SJCRH30 (cell line): ENCODE data around the gene RGS7BP. TPM values are rescaled to one million over a fixed set of nuclear protein-coding genes. Genes with fewer than 3 reads are reported as not detected.
A peak's percentile ranks its signal among the peaks of the same experiment; 100 is the strongest.

Experiments used
- DNase-seq, 2 experiments: peaks; one replicate each; pipeline ENCODE4 v3.0.0-alpha.2; 2015 to 2020
- H3K27ac ChIP-seq: fragments of 250-450 bp; sonication (Bioruptor Pico); 2 replicates; pipeline ENCODE4 v1.5.1; 2020; ENCODE audit warnings: mild to moderate bottlenecking, moderate library complexity
- H3K27me3 ChIP-seq: fragments of 250-450 bp; sonication (Bioruptor Pico); 2 replicates; pipeline ENCODE4 v1.5.1; 2020; ENCODE audit warnings: mild to moderate bottlenecking, moderate library complexity
- H3K36me3 ChIP-seq: fragments of 250-450 bp; sonication (Bioruptor Pico); 2 replicates; pipeline ENCODE4 v1.5.1; 2020; ENCODE audit warnings: mild to moderate bottlenecking, moderate library complexity
- H3K4me1 ChIP-seq: fragments of 250-450 bp; sonication (Bioruptor Pico); 2 replicates; pipeline ENCODE4 v1.5.1; 2020; ENCODE audit warnings: mild to moderate bottlenecking, moderate library complexity
- H3K4me3 ChIP-seq: fragments of 250-450 bp; sonication (Bioruptor Pico); 2 replicates; pipeline ENCODE4 v1.5.1; 2020; ENCODE audit warnings: mild to moderate bottlenecking, moderate library complexity
- H3K9me3 ChIP-seq: fragments of 250-450 bp; sonication (Bioruptor Pico); replicated peaks from 2 replicates; pipeline ENCODE4 v1.5.1; 2020; ENCODE audit warnings: mild to moderate bottlenecking, moderate library complexity
- total RNA-seq: library from RNA; depleted of rRNA; stranded (reverse); fragments of >200 nt; shearing (Covaris generic); gene quantifications from 2 replicates; pipeline ENCODE4 v1.2.3, GENCODE V29; 2014; rRNA removed

RGS7BP gene
- not detected in 2 replicates for total RNA-seq

GRCh38 chr5:64505769-64506566 lies at the start of gene RGS7BP:
Gene RGS7BP, plus strand, starts transcription at chr5:64506015. Its CDS starts 610 bp downstream, at chr5:64506625.
- H3K4me3 ChIP-seq: no peak within 1 kb of the TSS
- DNase-seq: no peak
- no peaks in the 10 kb centered on the region for H3K4me1 ChIP-seq
- no peaks in the 10 kb centered on the region for H3K36me3 ChIP-seq
- H3K27ac ChIP-seq: no peak within 1 kb of the TSS
- no peaks in the 10 kb centered on the region for H3K27me3 ChIP-seq
- no peaks in the 10 kb centered on the region for H3K9me3 ChIP-seq

GRCh38 chr5:64457846-64458245 lies 48.0 kb upstream of the RGS7BP start:
- no peaks in the 10 kb centered on the region for H3K36me3 ChIP-seq
- no peaks in the 10 kb centered on the region for H3K9me3 ChIP-seq
- H3K4me3 ChIP-seq: no peak overlapping the region
- no peaks in the 10 kb centered on the region for H3K4me1 ChIP-seq
- H3K27me3 ChIP-seq: no peaks in the 10 kb centered on the region
- no peak overlapping the region for H3K27ac ChIP-seq
- DNase-seq: no peak

- Histone ChIP-seq H3K4me3 (no peak overlapping the region), H3K9me3 (no peaks in the 10 kb centered on the region), H3K4me1 (no peaks in the 10 kb centered on the region), H3K27me3 (no peaks in the 10 kb centered on the region), H3K36me3 (no peaks in the 10 kb centered on the region), H3K27ac (no peak overlapping the region)
- DNase-seq: peak; percentile 22 to 30
Observed at GRCh38 chr5:64458948-64459347, 46.9 kb upstream of the RGS7BP start.

DNA sequence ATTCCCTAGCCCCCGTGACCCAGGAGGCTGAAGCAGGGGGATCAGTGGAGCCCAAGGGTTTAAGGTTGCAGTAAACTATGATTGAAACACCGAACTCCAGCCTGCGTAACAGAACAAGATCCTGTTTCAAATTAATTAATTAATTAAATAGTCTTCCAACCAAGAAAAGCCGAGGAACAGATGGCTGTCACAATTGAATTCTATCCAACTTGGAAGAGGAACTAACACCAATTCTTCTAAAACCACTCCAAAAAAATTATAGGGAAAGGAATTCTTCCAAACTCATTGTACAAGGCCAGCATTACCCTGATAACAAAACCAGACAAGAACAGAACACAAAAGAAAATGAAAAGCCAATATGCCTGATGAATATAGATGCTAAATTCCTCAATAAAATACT lies 43.4 kb upstream of the RGS7BP start:
- no peak for DNase-seq
- H3K27ac ChIP-seq: no peak overlapping the region
- H3K4me3 ChIP-seq: no peak overlapping the region
- H3K4me1 ChIP-seq: no peaks in the 10 kb centered on the region
- H3K27me3 ChIP-seq: no peaks in the 10 kb centered on the region
- no peaks in the 10 kb centered on the region for H3K9me3 ChIP-seq
- no peaks in the 10 kb centered on the region for H3K36me3 ChIP-seq

GRCh38 chr5:64486163-64486562 lies 19.7 kb upstream of the RGS7BP start:
- no peak overlapping the region for H3K4me3 ChIP-seq
- no peaks in the 10 kb centered on the region for H3K4me1 ChIP-seq
- H3K27ac ChIP-seq: no peak overlapping the region
- H3K9me3 ChIP-seq: no peaks in the 10 kb centered on the region
- no peaks in the 10 kb centered on the region for H3K27me3 ChIP-seq
- no peaks in the 10 kb centered on the region for H3K36me3 ChIP-seq
- no peak for DNase-seq

DNA sequence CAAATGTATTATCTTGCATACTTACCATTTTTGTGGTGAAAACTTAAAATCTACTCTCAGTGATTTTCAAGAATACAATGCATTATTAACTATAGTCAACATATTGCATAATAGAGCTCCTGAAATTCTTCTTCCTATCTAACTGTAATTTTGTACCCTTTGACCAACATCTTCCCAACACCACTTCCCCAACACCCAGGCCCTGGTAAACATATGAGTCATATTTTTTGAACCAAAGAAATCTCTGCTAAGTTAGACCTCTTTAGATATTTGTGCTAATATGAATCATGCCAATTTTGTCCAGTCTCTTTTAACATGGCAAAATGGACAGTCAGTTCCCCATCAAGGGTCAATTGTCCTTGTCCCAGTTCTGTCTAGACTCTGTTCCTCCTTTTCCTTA lies 18.5 kb upstream of the RGS7BP start:
- no peak for DNase-seq
- Histone ChIP-seq H3K4me3 (no peak overlapping the region), H3K27me3 (no peaks in the 10 kb centered on the region), H3K36me3 (no peaks in the 10 kb centered on the region), H3K27ac (no peak overlapping the region), H3K9me3 (no peaks in the 10 kb centered on the region), H3K4me1 (no peaks in the 10 kb centered on the region)

GRCh38 chr5:64489857-64490256 lies 16.0 kb upstream of the RGS7BP start:
- Histone ChIP-seq H3K36me3 (no peaks in the 10 kb centered on the region), H3K4me3 (no peak overlapping the region), H3K4me1 (no peaks in the 10 kb centered on the region), H3K9me3 (no peaks in the 10 kb centered on the region), H3K27me3 (no peaks in the 10 kb centered on the region), H3K27ac (no peak overlapping the region)
- DNase-seq: no peak

DNA sequence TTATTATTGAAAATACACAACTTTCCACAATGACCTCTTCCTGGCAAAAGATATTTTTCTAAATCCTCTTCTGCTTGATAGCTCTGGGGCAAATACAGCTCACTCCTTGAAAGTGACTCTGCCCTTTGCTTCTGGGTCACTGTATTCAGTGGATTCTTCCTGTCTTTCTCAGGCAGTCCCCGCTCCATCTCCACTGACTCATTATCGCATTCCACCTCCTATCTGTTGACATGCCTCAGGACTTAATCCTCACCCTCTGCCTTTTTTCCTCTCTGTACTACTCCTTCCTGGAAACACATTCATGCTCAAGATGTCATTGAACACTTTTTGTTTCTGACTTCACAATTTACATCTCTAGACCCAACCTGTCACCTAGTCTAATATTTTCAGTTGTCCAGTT lies 8.4 kb upstream of the RGS7BP start:
- H3K27me3 ChIP-seq: no peaks in the 10 kb centered on the region
- no peaks in the 10 kb centered on the region for H3K4me1 ChIP-seq
- no peak overlapping the region for H3K27ac ChIP-seq
- H3K4me3 ChIP-seq: no peak overlapping the region
- H3K9me3 ChIP-seq: no peaks in the 10 kb centered on the region
- DNase-seq: no peak
- no peaks in the 10 kb centered on the region for H3K36me3 ChIP-seq

GRCh38 chr5:64502196-64502595 lies 3.6 kb upstream of the RGS7BP start:
- Histone ChIP-seq H3K4me1 (no peaks in the 10 kb centered on the region), H3K9me3 (no peaks in the 10 kb centered on the region), H3K4me3 (no peak overlapping the region), H3K27ac (no peak overlapping the region), H3K36me3 (no peaks in the 10 kb centered on the region), H3K27me3 (no peaks in the 10 kb centered on the region)
- DNase-seq: no peak

GRCh38 chr5:64506567-64507263 lies 900 bp downstream of the RGS7BP start:
- H3K4me3 ChIP-seq: no peak overlapping the region
- no peak for DNase-seq
- H3K9me3 ChIP-seq: no peaks in the 10 kb centered on the region
- H3K27ac ChIP-seq: no peak overlapping the region
- no peaks in the 10 kb centered on the region for H3K27me3 ChIP-seq
- no peaks in the 10 kb centered on the region for H3K4me1 ChIP-seq
- H3K36me3 ChIP-seq: no peaks in the 10 kb centered on the region

DNA sequence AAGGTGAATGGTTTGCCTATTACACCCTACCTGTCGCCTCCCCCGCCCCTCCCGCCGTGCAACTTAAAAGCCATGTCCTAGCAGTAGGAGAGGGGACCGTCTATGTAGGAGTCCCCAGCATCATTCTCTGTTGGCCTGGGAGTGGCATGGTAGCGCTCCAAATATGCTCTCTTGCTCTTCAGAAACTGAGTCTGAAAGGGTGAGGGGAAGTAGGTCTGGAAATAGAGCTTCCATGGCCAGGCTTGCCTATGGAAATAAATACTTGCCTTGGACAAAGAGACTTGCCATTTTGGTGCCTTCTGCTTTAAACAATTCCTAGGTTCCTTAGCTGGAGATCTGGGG lies 1.4 kb downstream of the RGS7BP start:
- no peak overlapping the region for H3K4me3 ChIP-seq
- H3K9me3 ChIP-seq: no peaks in the 10 kb centered on the region
- H3K27ac ChIP-seq: no peak overlapping the region
- no peaks in the 10 kb centered on the region for H3K36me3 ChIP-seq
- no peak for DNase-seq
- H3K27me3 ChIP-seq: no peaks in the 10 kb centered on the region
- no peaks in the 10 kb centered on the region for H3K4me1 ChIP-seq

DNA sequence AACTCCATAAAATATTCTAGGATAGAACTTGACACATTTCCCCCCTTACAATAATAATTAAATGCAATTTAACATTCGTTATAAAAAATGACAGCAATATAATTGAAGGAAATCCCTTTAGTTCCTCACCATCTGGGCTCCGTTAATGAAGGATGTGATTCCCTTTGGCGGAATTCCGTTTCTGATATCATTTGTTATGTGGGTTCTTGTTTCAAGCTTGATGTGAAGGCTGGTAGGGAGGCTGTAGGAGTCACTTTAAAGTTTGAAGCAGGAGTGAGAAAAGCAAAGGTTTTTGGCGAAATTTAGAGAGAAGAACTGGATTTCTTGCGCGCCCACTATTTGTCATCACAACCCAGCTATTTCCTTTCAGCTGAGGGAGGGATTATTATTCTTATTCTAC lies 4.0 kb downstream of the RGS7BP start:
- H3K4me1 ChIP-seq: no peaks in the 10 kb centered on the region; the same call in 1 of the 2 replicates
- H3K27me3 ChIP-seq: no peaks in the 10 kb centered on the region
- no peaks in the 10 kb centered on the region for H3K36me3 ChIP-seq
- H3K9me3 ChIP-seq: no peaks in the 10 kb centered on the region
- H3K4me3 ChIP-seq: no peak overlapping the region
- H3K27ac ChIP-seq: no peak overlapping the region
- DNase-seq: no peak

DNA sequence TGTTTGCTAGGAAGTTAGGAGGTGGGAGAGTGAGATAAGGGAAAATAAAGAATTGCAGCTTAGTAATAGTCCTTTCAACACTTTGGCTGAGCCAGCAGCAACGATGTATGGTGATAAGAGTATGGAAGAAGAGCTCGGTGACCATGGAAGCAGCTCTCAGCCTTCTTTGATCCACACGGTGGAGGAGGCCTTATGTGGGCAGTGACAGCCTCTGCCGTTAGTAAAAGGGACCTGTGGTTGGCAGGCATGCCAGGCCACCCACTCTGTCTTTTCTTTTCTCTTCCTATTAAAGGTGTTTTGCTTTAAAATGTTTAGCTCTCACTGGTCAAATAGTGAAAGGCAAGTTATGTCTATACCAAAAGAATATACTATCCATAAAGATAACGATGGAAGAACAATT lies 7.7 kb downstream of the RGS7BP start:
- no peak overlapping the region for H3K4me3 ChIP-seq
- H3K27ac ChIP-seq: no peak overlapping the region
- no peaks in the 10 kb centered on the region for H3K36me3 ChIP-seq
- DNase-seq: no peak
- H3K27me3 ChIP-seq: no peaks in the 10 kb centered on the region; the same call in 1 of the 2 replicates
- H3K9me3 ChIP-seq: no peaks in the 10 kb centered on the region
- H3K4me1 ChIP-seq: peaks cover 6% of the 10 kb centered on the region

GRCh38 chr5:64514612-64515011 lies 8.8 kb downstream of the RGS7BP start:
- Histone ChIP-seq H3K36me3 (no peaks in the 10 kb centered on the region), H3K27me3 (no peaks in the 10 kb centered on the region; the same call in 1 of the 2 replicates), H3K9me3 (no peaks in the 10 kb centered on the region), H3K4me3 (no peak overlapping the region), H3K4me1 (peaks cover 6% of the 10 kb centered on the region), H3K27ac (no peak overlapping the region)
- peak in 1 of 2 experiments; percentile 18 for DNase-seq

DNA sequence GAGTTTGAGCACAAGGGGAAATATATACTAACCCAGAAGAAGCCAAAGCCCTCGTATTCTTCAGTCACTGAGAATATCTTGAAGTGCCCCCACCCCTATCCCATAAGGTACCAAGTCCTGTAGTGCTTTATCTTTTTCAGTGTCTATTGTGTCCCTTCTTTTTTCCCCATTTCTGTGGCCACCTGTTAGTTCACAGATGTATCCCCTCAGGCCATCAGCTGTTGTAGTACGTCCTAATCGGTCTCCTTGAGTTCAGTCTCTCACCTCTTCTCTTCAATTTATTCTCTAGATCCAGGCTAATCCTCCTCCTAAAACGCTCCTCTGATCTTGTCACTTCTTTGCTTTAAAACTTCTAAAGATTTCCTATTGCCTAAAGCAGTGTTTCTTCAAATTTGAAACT lies 10.4 kb downstream of the RGS7BP start:
- no peak overlapping the region for H3K27ac ChIP-seq
- H3K4me3 ChIP-seq: no peak overlapping the region
- H3K36me3 ChIP-seq: no peaks in the 10 kb centered on the region
- H3K27me3 ChIP-seq: no peaks in the 10 kb centered on the region; the same call in 1 of the 2 replicates
- DNase-seq: peak; percentile 64 to 84
- H3K4me1 ChIP-seq: peaks cover 6% of the 10 kb centered on the region
- H3K9me3 ChIP-seq: no peaks in the 10 kb centered on the region
